HepG2 (cell line): ENCODE measurements around the gene THADA. TPM values are rescaled to one million over a fixed set of nuclear protein-coding genes. Genes with fewer than 3 reads are reported as not detected.

ENCODE experiments used
- ATF1 ChIP-seq: IDR thresholded peaks from 2 replicates; pipeline ENCODE4 v1.6.1; 2016; ENCODE audit warnings: mild to moderate bottlenecking, control low read depth
- ATF2 ChIP-seq: sonication (generic); formaldehyde crosslinking; IDR thresholded peaks from 2 replicates; pipeline ENCODE4 v1.4.0; 2020; ENCODE audit warnings: missing genetic modification reagents
- ETV6 ChIP-seq: sonication (generic); formaldehyde crosslinking; conservative IDR thresholded peaks from 2 replicates; pipeline ENCODE4 v1.4.0; 2020; ENCODE audit warnings: missing genetic modification reagents
- FOXK1 ChIP-seq: sonication (generic); formaldehyde crosslinking; IDR thresholded peaks from 2 replicates; pipeline ENCODE4 v1.4.0; 2020; ENCODE audit warnings: low read depth, missing genetic modification reagents, borderline replicate concordance
- KLF13 ChIP-seq: sonication (generic); formaldehyde crosslinking; IDR thresholded peaks from 2 replicates; pipeline ENCODE4 v1.4.0; 2020; ENCODE audit warnings: mild to moderate bottlenecking, missing genetic modification reagents
- NPAS2 ChIP-seq: sonication (generic); formaldehyde crosslinking; IDR thresholded peaks from 2 replicates; pipeline ENCODE4 v1.8.0; 2022; ENCODE audit warnings: mild to moderate bottlenecking, missing genetic modification reagents, borderline replicate concordance
- NR2F1 ChIP-seq, 2 experiments: fragments of 450-650 bp in 1 of 2; formaldehyde crosslinking in 1 of 2; IDR thresholded peaks; 2 replicates each; pipeline versions ENCODE4 v1.5.0 to v1.6.1; 2016 to 2020; ENCODE audit warnings: mild to moderate bottlenecking in 1 of 2, missing compliant biosample characterization in 1 of 2, missing genetic modification reagents in 1 of 2, moderate library complexity in 1 of 2
- REXO4 ChIP-seq: sonication (generic); formaldehyde crosslinking; IDR thresholded peaks from 2 replicates; pipeline ENCODE4 v1.8.0; 2022; ENCODE audit warnings: missing genetic modification reagents, mild to moderate bottlenecking, borderline replicate concordance
- SIN3A ChIP-seq: IDR thresholded peaks from 2 replicates; pipeline ENCODE4 v1.6.1; 2011; ENCODE audit warnings: low read depth, mild to moderate bottlenecking, control low read depth, low read length, borderline replicate concordance
- SOX13 ChIP-seq, 3 experiments: fragments of 450-650 bp in 1 of 3; sonication (generic) in 1 of 3; formaldehyde crosslinking in 1 of 3; IDR thresholded peaks in 2 of 3; conservative IDR thresholded peaks in 1 of 3; 2 replicates each; pipeline versions ENCODE4 v1.5.0 to v1.6.1; 2016 to 2020; ENCODE audit warnings: antibody characterized with exemption in 1 of 3, mild to moderate bottlenecking in 1 of 3, missing compliant biosample characterization in 1 of 3, missing genetic modification reagents in 1 of 3, moderate library complexity in 1 of 3
- TAF15 ChIP-seq: fragments of 200-400 bp; formaldehyde crosslinking; IDR thresholded peaks from one replicate; pipeline ENCODE4 v1.6.1; 2018; ENCODE audit warnings: mild to moderate bottlenecking, low read depth, low read length; ENCODE audit not compliant: poor library complexity, severe bottlenecking
- ZBTB38 ChIP-seq: sonication (generic); formaldehyde crosslinking; IDR thresholded peaks from 2 replicates; pipeline ENCODE4 v1.5.1; 2020; ENCODE audit warnings: mild to moderate bottlenecking, missing genetic modification reagents
- ZFP82 ChIP-seq: sonication (generic); formaldehyde crosslinking; IDR thresholded peaks from 2 replicates; pipeline ENCODE4 v1.5.1; 2020; ENCODE audit warnings: mild to moderate bottlenecking, missing genetic modification reagents, borderline replicate concordance
- ZFX ChIP-seq: sonication (generic); formaldehyde crosslinking; IDR thresholded peaks from 2 replicates; pipeline ENCODE4 v1.4.0; 2020; ENCODE audit warnings: mild to moderate bottlenecking, low read depth, missing genetic modification reagents, moderate library complexity
- ZKSCAN5 ChIP-seq: sonication (generic); formaldehyde crosslinking; IDR thresholded peaks from 2 replicates; pipeline ENCODE4 v1.5.1; 2020; ENCODE audit warnings: mild to moderate bottlenecking, missing genetic modification reagents
- ZNF550 ChIP-seq: sonication (generic); formaldehyde crosslinking; IDR thresholded peaks from 2 replicates; pipeline ENCODE4 v1.4.0; 2020; ENCODE audit warnings: mild to moderate bottlenecking, missing genetic modification reagents, borderline replicate concordance
- ZNF563 ChIP-seq: sonication (generic); formaldehyde crosslinking; IDR thresholded peaks from 2 replicates; pipeline ENCODE4 v1.8.0; 2022; ENCODE audit warnings: mild to moderate bottlenecking, moderate library complexity, missing genetic modification reagents
- ZSCAN9 ChIP-seq: IDR thresholded peaks from 2 replicates; pipeline ENCODE4 v1.6.1; 2016; ENCODE audit warnings: borderline replicate concordance
- polyA plus RNA-seq, 8 experiments: library from polyadenylated mRNA; depleted of rRNA in 3 of 8; stranded (reverse) in 7 of 8; unstranded in 1 of 8; fragments of >200 nt; fragmentation: Illumina TruSeq in 4 of 8; extraction: Trizol in 4 of 8; gene quantifications; 2 replicates each; pipeline versions ENCODE4 v1.2.1 to v1.2.3, GENCODE V29; 2011 to 2016; ENCODE audit warnings: low read depth in 4 of 8, missing spikeins in 1 of 8, mixed read lengths in 1 of 8; ENCODE audit not compliant: insufficient read depth in 1 of 8
- total RNA-seq, 5 experiments: library from RNA; depleted of rRNA; stranded (reverse); fragments of >200 nt; fragmentation: Illumina TruSeq; extraction: Trizol; gene quantifications; 2 replicates each; pipeline ENCODE4 v1.2.3, GENCODE V29; 2016; ENCODE audit warnings: low read depth in 1 of 5
- TF ChIP-seq, protein P1 (sequence below): sonication (generic); formaldehyde crosslinking; conservative IDR thresholded peaks from 2 replicates; pipeline ENCODE4 v1.4.0; 2020; ENCODE audit warnings: missing genetic modification reagents
- TF ChIP-seq, protein P2 (sequence below): sonication (generic); formaldehyde crosslinking; IDR thresholded peaks from 2 replicates; pipeline ENCODE4 v1.4.0; 2020; ENCODE audit warnings: missing genetic modification reagents, borderline replicate concordance

Gene THADA
- total and polyA plus RNA-seq, 2 of the 13 experiments (the other 11 are each of a cell fraction or from before 2014, with no cell fraction given): 12.7 to 21.7 TPM

DNA sequence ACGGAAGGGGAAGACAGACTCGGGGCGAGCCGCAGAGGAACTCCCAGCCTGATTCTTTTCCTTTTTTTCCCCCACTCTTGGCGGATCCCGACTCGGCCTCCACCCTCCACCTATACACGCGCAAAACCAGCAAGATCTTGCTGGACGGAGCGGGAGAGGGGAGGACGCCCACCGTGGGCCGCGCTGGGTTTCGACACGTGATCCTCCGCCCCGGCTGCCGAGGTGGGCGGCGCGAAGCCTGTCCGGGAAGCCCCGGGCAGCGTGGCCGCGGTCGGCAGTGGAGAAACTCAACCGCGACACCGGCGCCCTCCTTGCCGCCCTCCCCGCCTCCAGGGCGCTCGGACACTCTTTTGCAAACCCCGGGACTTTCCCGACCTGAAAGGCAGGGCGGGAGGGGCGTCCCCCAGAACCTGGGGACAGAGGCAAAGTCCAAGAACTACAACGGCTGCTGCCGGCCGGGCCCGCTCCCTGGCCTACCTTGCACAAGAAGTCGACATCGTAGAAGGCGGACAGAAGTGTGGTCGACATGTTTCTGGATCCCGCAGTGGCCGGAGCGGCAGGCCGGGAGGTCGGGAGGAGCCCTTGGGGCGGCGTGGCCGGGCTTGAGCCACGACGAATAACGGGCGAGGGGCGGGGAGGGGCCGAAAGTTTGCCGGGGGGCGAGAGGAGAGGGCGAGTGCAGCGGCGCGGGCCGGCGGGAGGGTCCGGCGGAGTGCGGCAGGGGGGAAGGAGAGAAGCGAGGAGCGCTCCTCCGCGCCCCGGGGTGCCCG, 369.9 kb downstream of the THADA start (continued):
- no peak for TF ChIP-seq NR2F1 (CRISPR knock-in tag; IDR thresholded peaks at IDR 0.05)
- no peak for TF ChIP-seq NPAS2 (CRISPR knock-in tag)
- no peak; the same call in 1 of the 2 replicates for TF ChIP-seq SOX13 (IDR thresholded peaks at IDR 0.05)
- TF ChIP-seq SOX13 (CRISPR knock-in tag; conservative IDR thresholded peaks at IDR 0.05 in 1 of 2, IDR thresholded peaks at IDR 0.05 in 1 of 2): 0 out of 4 replicates have a peak, but pooled peaks of 1 of the 2 experiments have one; percentile 10
- TF ChIP-seq ZNF550 (CRISPR knock-in tag): no peak
- peak; percentile 65 for TF ChIP-seq TAF15
- no peak for TF ChIP-seq REXO4 (CRISPR knock-in tag)
- TF ChIP-seq, protein P1, sequence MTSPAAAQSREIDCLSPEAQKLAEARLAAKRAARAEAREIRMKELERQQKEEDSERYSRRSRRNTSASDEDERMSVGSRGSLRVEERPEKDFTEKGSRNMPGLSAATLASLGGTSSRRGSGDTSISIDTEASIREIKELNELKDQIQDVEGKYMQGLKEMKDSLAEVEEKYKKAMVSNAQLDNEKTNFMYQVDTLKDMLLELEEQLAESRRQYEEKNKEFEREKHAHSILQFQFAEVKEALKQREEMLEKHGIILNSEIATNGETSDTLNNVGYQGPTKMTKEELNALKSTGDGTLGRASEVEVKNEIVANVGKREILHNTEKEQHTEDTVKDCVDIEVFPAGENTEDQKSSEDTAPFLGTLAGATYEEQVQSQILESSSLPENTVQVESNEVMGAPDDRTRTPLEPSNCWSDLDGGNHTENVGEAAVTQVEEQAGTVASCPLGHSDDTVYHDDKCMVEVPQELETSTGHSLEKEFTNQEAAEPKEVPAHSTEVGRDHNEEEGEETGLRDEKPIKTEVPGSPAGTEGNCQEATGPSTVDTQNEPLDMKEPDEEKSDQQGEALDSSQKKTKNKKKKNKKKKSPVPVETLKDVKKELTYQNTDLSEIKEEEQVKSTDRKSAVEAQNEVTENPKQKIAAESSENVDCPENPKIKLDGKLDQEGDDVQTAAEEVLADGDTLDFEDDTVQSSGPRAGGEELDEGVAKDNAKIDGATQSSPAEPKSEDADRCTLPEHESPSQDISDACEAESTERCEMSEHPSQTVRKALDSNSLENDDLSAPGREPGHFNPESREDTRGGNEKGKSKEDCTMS (CRISPR knock-in tag): no peak
- peak; percentile 1 for TF ChIP-seq ZFP82 (CRISPR knock-in tag)
- 0 out of 2 replicates have a peak, but pooled peaks have one; percentile 24 for TF ChIP-seq ZKSCAN5 (CRISPR knock-in tag)
- TF ChIP-seq ETV6 (CRISPR knock-in tag): peak; percentile 64
- TF ChIP-seq SIN3A: 0 out of 2 replicates have a peak, but pooled peaks have one; percentile 6
- 0 out of 2 replicates have a peak, but pooled peaks have one; percentile 4 for TF ChIP-seq ZBTB38 (CRISPR knock-in tag)
- TF ChIP-seq ATF2 (CRISPR knock-in tag): peak; percentile 15; the same call in 1 of the 2 replicates
- TF ChIP-seq FOXK1: peak; percentile 15; the same call in 1 of the 2 replicates
- peak; percentile 49; the same call in 1 of the 2 replicates for TF ChIP-seq ZNF563 (CRISPR knock-in tag)
- no peak for TF ChIP-seq KLF13 (CRISPR knock-in tag)
- TF ChIP-seq ZSCAN9 (CRISPR knock-in tag): peak; percentile 9; the same call in 1 of the 2 replicates
- TF ChIP-seq ATF1 (CRISPR knock-in tag): no peak
- TF ChIP-seq, protein P2, sequence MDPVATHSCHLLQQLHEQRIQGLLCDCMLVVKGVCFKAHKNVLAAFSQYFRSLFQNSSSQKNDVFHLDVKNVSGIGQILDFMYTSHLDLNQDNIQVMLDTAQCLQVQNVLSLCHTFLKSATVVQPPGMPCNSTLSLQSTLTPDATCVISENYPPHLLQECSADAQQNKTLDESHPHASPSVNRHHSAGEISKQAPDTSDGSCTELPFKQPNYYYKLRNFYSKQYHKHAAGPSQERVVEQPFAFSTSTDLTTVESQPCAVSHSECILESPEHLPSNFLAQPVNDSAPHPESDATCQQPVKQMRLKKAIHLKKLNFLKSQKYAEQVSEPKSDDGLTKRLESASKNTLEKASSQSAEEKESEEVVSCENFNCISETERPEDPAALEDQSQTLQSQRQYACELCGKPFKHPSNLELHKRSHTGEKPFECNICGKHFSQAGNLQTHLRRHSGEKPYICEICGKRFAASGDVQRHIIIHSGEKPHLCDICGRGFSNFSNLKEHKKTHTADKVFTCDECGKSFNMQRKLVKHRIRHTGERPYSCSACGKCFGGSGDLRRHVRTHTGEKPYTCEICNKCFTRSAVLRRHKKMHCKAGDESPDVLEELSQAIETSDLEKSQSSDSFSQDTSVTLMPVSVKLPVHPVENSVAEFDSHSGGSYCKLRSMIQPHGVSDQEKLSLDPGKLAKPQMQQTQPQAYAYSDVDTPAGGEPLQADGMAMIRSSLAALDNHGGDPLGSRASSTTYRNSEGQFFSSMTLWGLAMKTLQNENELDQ (CRISPR knock-in tag): no peak
- TF ChIP-seq ZFX (CRISPR knock-in tag): peak; percentile 84
